ENCODE data around the gene CENPH.
"Not testable (repeated sequence)": the region's sequence is repeated elsewhere in the genome, so short reads cannot be mapped to it uniquely, and the experiment has no call there.

The CENPH gene

GRCh38 chr5:69225860-69226259 lies 36.5 kb downstream of the CENPH start:
- no peak for TF ChIP-seq CTCF (IDR thresholded peaks at IDR 0.05; ENCODE audit: low read depth, low read length)

GRCh38 chr5:69230181-69230580 lies 40.8 kb downstream of the CENPH start:
- no peak overlapping the region for H3K4me3 ChIP-seq (ENCODE audit: low read depth, low read length)
- TF ChIP-seq CTCF (IDR thresholded peaks at IDR 0.05; ENCODE audit: low read depth, low read length) = no peak

More at GRCh38 chr5:69225860-69226259, 36.5 kb downstream of the CENPH start:
- no peak overlapping the region for H3K4me3 ChIP-seq (ENCODE audit: low read depth, low read length)

- TF ChIP-seq CTCF (IDR thresholded peaks at IDR 0.05; ENCODE audit: low read depth, low read length) = no peak
- no peak overlapping the region for H3K4me3 ChIP-seq (ENCODE audit: low read depth, low read length)
These were observed 41.9 kb downstream of the CENPH start for GRCh38 chr5:69231281-69231680.

- TF ChIP-seq CTCF (IDR thresholded peaks at IDR 0.05; ENCODE audit: low read depth, low read length) = no peak
- H3K4me3 ChIP-seq (ENCODE audit: low read depth, low read length) = no peak overlapping the region
These were observed 42.5 kb downstream of the CENPH start for GRCh38 chr5:69231851-69232250.

GRCh38 chr5:69234457-69235268 lies 45.3 kb downstream of the CENPH start, which contains the start of gene CDK7:
Gene CDK7 (plus strand): TSS chr5:69234886. CDS start chr5:69234976, 90 bp downstream.
- TF ChIP-seq CTCF (IDR thresholded peaks at IDR 0.05; ENCODE audit: low read depth, low read length) = no peak
- peak within 1 kb of the TSS; percentile 98 for H3K4me3 ChIP-seq (ENCODE audit: low read depth, low read length)

- not testable (repeated sequence) for H3K4me3 ChIP-seq (ENCODE audit: low read depth, low read length)
These were observed 47.4 kb downstream of the CENPH start for GRCh38 chr5:69236733-69237132.

- no peak for TF ChIP-seq CTCF (IDR thresholded peaks at IDR 0.05; ENCODE audit: low read depth, low read length)
- H3K4me3 ChIP-seq (ENCODE audit: low read depth, low read length) = no peak overlapping the region
These were observed 48.5 kb downstream of the CENPH start for GRCh38 chr5:69237877-69238276.
